Lower leg skin (tissue), 4 donors: ENCODE results near the gene MEGF8. TPM values are rescaled to one million over a fixed set of nuclear protein-coding genes. Genes with fewer than 3 reads are reported as not detected.
A peak's percentile ranks its signal among the peaks of the same experiment; 100 is the strongest.

ENCODE experiments used
- DNase-seq, 2 donors: peaks; one replicate each; pipeline ENCODE4 v3.0.0-alpha.2; 2019; ENCODE audit warnings: low spot score in 2 of 2
- H3K4me3 ChIP-seq: fragments of 200-600 bp; sonication (generic); 2 replicates; pipeline ENCODE4 v1.5.1; 2017; ENCODE audit warnings: mild to moderate bottlenecking, low read depth; ENCODE audit not compliant: poor library complexity, severe bottlenecking
- CTCF ChIP-seq, 3 donors: fragments of 450-650 bp; IDR thresholded peaks; one replicate each; pipeline ENCODE4 v1.5.1; 2016; ENCODE audit warnings: antibody characterized with exemption in 3 of 3, mild to moderate bottlenecking in 3 of 3, moderate library complexity in 2 of 3
- POLR2A ChIP-seq, 2 donors: fragments of 450-650 bp; IDR thresholded peaks; one replicate each; pipeline ENCODE4 v1.6.1; 2016 to 2017; ENCODE audit warnings: antibody characterized with exemption in 2 of 2, mild to moderate bottlenecking in 1 of 2, moderate library complexity in 1 of 2
- WGBS, 2 donors: methylation state at CpG; one replicate each; pipeline ENCODE4 v1.1.5; 2018; 5-methylcytosine and 5-hydroxymethylcytosine counted together
- intact Hi-C: fragments of 100-400 bp; cut with DNase I; formaldehyde crosslinking; loops from one replicate; pipeline ENCODE4 v1.15.0; 2023; ENCODE audit warnings: low total_unique reads
- total RNA-seq, 4 donors: library from RNA; depleted of rRNA; stranded (reverse); fragments of >200 nt; gene quantifications; one replicate each; pipeline ENCODE4 v1.1.0, GENCODE V29; 2016

MEGF8 gene
- total RNA-seq, 4 donors from 2014 or later: 6.1 to 14.1 (median 12.0) TPM

- TF ChIP-seq CTCF (IDR thresholded peaks at IDR 0.05) (no peak), POLR2A (IDR thresholded peaks at IDR 0.05) (no peak)
- intact Hi-C loops: loop anchor here (10.0 kb wide), 1 partner anchor 48 kb away; the partner anchor contains the start of gene GSK3A
- no peak for DNase-seq
- WGBS, 2 donors: 78 to 84% methylated on average over 16 to 27 of the region's 27 CpGs
- H3K4me3 ChIP-seq: no peak overlapping the region
Observed at GRCh38 chr19:42292042-42292960, 33.1 kb upstream of the MEGF8 start.

- DNase-seq: no peak
- WGBS, 2 donors: 89 to 95% methylated on average over 10 to 14 of the region's 14 CpGs
- TF ChIP-seq POLR2A (IDR thresholded peaks at IDR 0.05) (no peak), CTCF (IDR thresholded peaks at IDR 0.05) (no peak)
- intact Hi-C loops: loop anchor here (10.0 kb wide), 1 partner anchor 48 kb away; the partner anchor contains the start of gene GSK3A
- H3K4me3 ChIP-seq: no peak overlapping the region
Observed at GRCh38 chr19:42292963-42293362, 32.5 kb upstream of the MEGF8 start.

DNA sequence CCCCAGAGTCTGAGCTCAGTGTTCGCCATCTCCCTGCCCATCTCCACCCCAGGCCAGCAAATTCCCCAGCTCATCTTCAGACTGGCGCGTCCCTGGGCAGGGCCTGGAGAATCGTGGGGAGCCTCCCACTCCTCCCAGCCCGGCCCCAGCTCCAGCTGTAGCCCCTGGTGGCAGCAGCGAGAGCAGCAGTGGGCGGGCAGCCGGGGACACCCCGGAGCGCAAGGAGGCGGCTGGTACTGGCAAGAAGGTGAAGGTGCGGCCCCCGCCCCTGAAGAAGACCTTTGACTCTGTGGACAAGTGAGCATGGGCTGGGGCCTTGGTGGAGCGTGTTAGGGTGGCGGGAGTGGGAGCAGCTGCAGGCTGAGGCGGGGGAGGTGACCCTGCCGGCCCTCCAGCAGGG is 31.9 kb upstream of the MEGF8 start:
- intact Hi-C loops: loop anchor here (10.0 kb wide), 1 partner anchor 49 kb away; the partner anchor contains the start of gene GSK3A
- no peak overlapping the region for H3K4me3 ChIP-seq
- TF ChIP-seq CTCF (IDR thresholded peaks at IDR 0.05): no peak
- TF ChIP-seq POLR2A (IDR thresholded peaks at IDR 0.05): no peak
- DNase-seq: no peak
- 84 to 88% methylated on average over 17 of the region's 17 CpGs for WGBS, 2 donors

GRCh38 chr19:42293948-42294347 is 31.5 kb upstream of the MEGF8 start:
- intact Hi-C loops: loop anchor here (10.0 kb wide), 1 partner anchor 49 kb away; the partner anchor contains the start of gene GSK3A
- H3K4me3 ChIP-seq: no peak overlapping the region
- DNase-seq: no peak
- 88 to 95% methylated on average over 14 to 15 of the region's 15 CpGs for WGBS, 2 donors
- TF ChIP-seq CTCF (IDR thresholded peaks at IDR 0.05) (no peak), POLR2A (IDR thresholded peaks at IDR 0.05) (no peak)

DNA sequence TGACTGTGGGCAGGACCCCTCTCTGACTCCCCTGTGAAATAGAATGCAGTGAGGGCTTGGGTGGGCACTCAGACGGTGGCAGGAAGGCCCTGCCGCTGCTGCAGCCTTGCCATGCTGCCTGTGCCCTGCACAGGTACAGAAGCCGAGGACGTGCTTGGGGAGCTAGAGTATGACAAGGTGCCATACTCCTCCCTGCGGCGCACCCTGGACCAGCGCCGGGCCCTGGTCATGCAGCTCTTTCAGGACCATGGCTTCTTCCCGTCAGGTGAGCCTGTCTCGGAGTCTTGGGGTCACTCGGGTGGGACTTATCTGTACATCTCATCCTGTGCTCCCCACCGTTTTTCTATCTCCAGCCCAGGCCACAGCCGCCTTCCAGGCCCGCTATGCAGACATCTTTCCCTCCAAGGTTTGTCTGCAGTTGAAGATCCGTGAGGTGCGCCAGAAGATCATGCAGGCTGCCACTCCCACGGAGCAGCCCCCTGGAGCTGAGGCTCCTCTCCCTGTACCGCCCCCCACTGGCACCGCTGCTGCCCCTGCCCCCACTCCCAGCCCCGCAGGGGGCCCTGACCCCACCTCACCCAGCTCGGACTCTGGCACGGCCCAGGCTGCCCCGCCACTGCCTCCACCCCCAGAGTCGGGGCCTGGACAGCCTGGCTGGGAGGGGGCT is 30.8 kb upstream of the MEGF8 start:
- H3K4me3 ChIP-seq: no peak overlapping the region
- intact Hi-C loops: loop anchor here (10.0 kb wide), 1 partner anchor 50 kb away; the partner anchor contains the start of gene GSK3A

More for the DNA sequence above, 30.8 kb upstream of the MEGF8 start:
- WGBS, 2 donors: 77 to 82% methylated on average over 17 to 20 of the region's 24 CpGs
- peak in 1 of 2 donors; percentile 84 for DNase-seq
- no peak for TF ChIP-seq CTCF (IDR thresholded peaks at IDR 0.05)
- TF ChIP-seq POLR2A (IDR thresholded peaks at IDR 0.05): no peak
